GM21576 (cell line): ENCODE data around the gene GTF2H2C.
"Not testable (repeated sequence)": the region's sequence is repeated elsewhere in the genome, so short reads cannot be mapped to it uniquely, and the experiment has no call there.

ENCODE experiments used
- ATAC-seq: cut with Tn5 transposase; IDR thresholded peaks from one replicate; pipeline ENCODE4 v1.9.1; 2021; ENCODE audit warnings: mild to moderate bottlenecking, moderate library complexity; ENCODE audit not compliant: unreplicated experiment

GTF2H2C gene

GRCh38 chr5:69559908-69560330, at the start of gene GTF2H2C:
Gene GTF2H2C, plus strand, starts transcription at chr5:69560191. Its CDS starts 4,942 bp downstream, at chr5:69565133.
- ATAC-seq, result peak; percentile 96

- ATAC-seq, result no peak
These were observed 49.3 kb upstream of the GTF2H2C start for GRCh38 chr5:69510694-69511093.

GRCh38 chr5:69512740-69513260, 47.2 kb upstream of the GTF2H2C start:
- no peak for ATAC-seq

- not testable (repeated sequence) for ATAC-seq
These were observed 44.4 kb upstream of the GTF2H2C start for GRCh38 chr5:69515570-69515969.

GRCh38 chr5:69516769-69517168, 43.2 kb upstream of the GTF2H2C start:
- no peak for ATAC-seq

GRCh38 chr5:69517763-69518212, 42.2 kb upstream of the GTF2H2C start:
- no peak for ATAC-seq

GRCh38 chr5:69519285-69519684, 40.7 kb upstream of the GTF2H2C start:
- no peak for ATAC-seq

GRCh38 chr5:69522035-69522434, 38.0 kb upstream of the GTF2H2C start:
- ATAC-seq, result no peak

GRCh38 chr5:69525490-69525889, 34.5 kb upstream of the GTF2H2C start:
- ATAC-seq, result no peak

GRCh38 chr5:69526660-69527059, 33.3 kb upstream of the GTF2H2C start:
- ATAC-seq, result no peak

GRCh38 chr5:69527128-69527770, 32.7 kb upstream of the GTF2H2C start:
- ATAC-seq, result no peak

- ATAC-seq, result no peak
These were observed 32.0 kb upstream of the GTF2H2C start for GRCh38 chr5:69528035-69528434.

- no peak for ATAC-seq
These were observed 31.4 kb upstream of the GTF2H2C start for GRCh38 chr5:69528609-69529008.

- no peak for ATAC-seq
These were observed 29.2 kb upstream of the GTF2H2C start for GRCh38 chr5:69530561-69531405.

GRCh38 chr5:69531406-69531801, 28.6 kb upstream of the GTF2H2C start:
- ATAC-seq, result no peak

- ATAC-seq, result not testable (repeated sequence)
These were observed 22.1 kb upstream of the GTF2H2C start for GRCh38 chr5:69537911-69538310.

- not testable (repeated sequence) for ATAC-seq
These were observed 21.3 kb upstream of the GTF2H2C start for GRCh38 chr5:69538735-69539134.

- not testable (repeated sequence) for ATAC-seq
These were observed 18.6 kb upstream of the GTF2H2C start for GRCh38 chr5:69541347-69541746.

GRCh38 chr5:69542838-69543618, 17.0 kb upstream of the GTF2H2C start:
- not testable (repeated sequence) for ATAC-seq

- ATAC-seq, result not testable (repeated sequence)
These were observed 15.4 kb upstream of the GTF2H2C start for GRCh38 chr5:69544602-69545001.
